GM15510 (cell line): Measurements from ENCODE around the gene SNX32.

Source experiments
- POLR2A ChIP-seq: IDR thresholded peaks from 3 replicates; pipeline ENCODE4 v1.6.1; 2011; ENCODE audit warnings: borderline replicate concordance; ENCODE audit not compliant: insufficient read length; ENCODE audit errors: extremely low read depth

SNX32 gene

GRCh38 chr11:65879617-65880016 is 45.9 kb downstream of the SNX32 start, which contains the start of gene CTSW:
TSS of gene CTSW (plus strand) at chr11:65879837. CDS start at chr11:65879855, 18 bp downstream.
- TF ChIP-seq POLR2A, result no peak

GRCh38 chr11:65880027-65880426 is 46.3 kb downstream of the SNX32 start:
- TF ChIP-seq POLR2A, result no peak

- TF ChIP-seq POLR2A, result no peak
Observed at GRCh38 chr11:65880844-65881421, 47.2 kb downstream of the SNX32 start.

GRCh38 chr11:65882120-65883057 is 48.6 kb downstream of the SNX32 start:
- no peak for TF ChIP-seq POLR2A

- TF ChIP-seq POLR2A, result no peak
Observed at GRCh38 chr11:65883058-65883761, 49.4 kb downstream of the SNX32 start.

- TF ChIP-seq POLR2A, result no peak
Observed at GRCh38 chr11:65883786-65884715, 50.3 kb downstream of the SNX32 start.

- no peak for TF ChIP-seq POLR2A
Observed at GRCh38 chr11:65884716-65885092, 50.9 kb downstream of the SNX32 start.

GRCh38 chr11:65885231-65885630 is 51.5 kb downstream of the SNX32 start:
- no peak for TF ChIP-seq POLR2A

- TF ChIP-seq POLR2A, result no peak
Observed at GRCh38 chr11:65885808-65886536, 52.2 kb downstream of the SNX32 start.

GRCh38 chr11:65886826-65887722 is 53.3 kb downstream of the SNX32 start:
- no peak for TF ChIP-seq POLR2A

GRCh38 chr11:65887723-65888162 is 54.0 kb downstream of the SNX32 start:
- no peak for TF ChIP-seq POLR2A

GRCh38 chr11:65888163-65888814 is 54.5 kb downstream of the SNX32 start, which contains the start of gene FIBP:
TSS of gene FIBP (minus strand) at chr11:65888471. CDS start at chr11:65888418, 53 bp downstream.
- TF ChIP-seq POLR2A, result peak; percentile 98
